ENCODE measurements around the gene CCDC85A.

- TF ChIP-seq CTCF (optimal IDR thresholded peaks at IDR 0.05 in 1 of 3, IDR thresholded peaks at IDR 0.05 in 1 of 3, conservative IDR thresholded peaks at IDR 0.05 in 1 of 3; ENCODE audit: extremely low read depth in 1 of 3, insufficient read depth in 2 of 3, low read length in 3 of 3) (no peak), EZH2 (IDR thresholded peaks at IDR 0.05; ENCODE audit: low read length) (no peak)
These were observed 87.5 kb downstream of the CCDC85A start for GRCh38 chr2:56271275-56271674.

All from keratinocyte (primary cell).